H1 (cell line): ENCODE measurements around the gene TIMM22. TPM values are rescaled to one million over a fixed set of nuclear protein-coding genes. Genes with fewer than 3 reads are reported as not detected.

Source experiments
- CTCF ChIA-PET: fragments of 300-600 bp; sonication (Branson Sonifier 250); formaldehyde crosslinking; loops from one replicate; lab custom pipeline; 2021; ENCODE audit not compliant: partially characterized antibody; lab: Charles Lee
- POLR2A ChIA-PET: fragments of 300-600 bp; sonication (Branson Sonifier 250); formaldehyde crosslinking; loops from one replicate; lab custom pipeline; 2021; ENCODE audit warnings: inconsistent platforms; ENCODE audit not compliant: partially characterized antibody; lab: Charles Lee
- DNase-seq, 2 experiments: peaks; one replicate each; pipeline versions ENCODE4 v3.0.0 to v3.0.0-alpha.2; 2010 to 2022; ENCODE audit warnings: low spot score in 2 of 2, low read depth in 1 of 2, mixed read lengths in 1 of 2
- FAIRE-seq: peaks from 2 replicates; lab custom pipeline; 2011; peaks lifted over from hg19 to GRCh38; lab: Jason Lieb, UNC
- H2AFZ ChIP-seq: 2 replicates; pipeline ENCODE4 v1.8.1; 2012; ENCODE audit warnings: low read length, inconsistent platforms
- H2AK5ac ChIP-seq: 2 replicates; pipeline ENCODE4 v1.6.1; 2013; ENCODE audit warnings: low read depth, low read length
- H2BK120ac ChIP-seq: replicated peaks from 2 replicates; pipeline ENCODE3; 2013; ENCODE audit warnings: low read depth, low read length, inconsistent platforms
- H2BK12ac ChIP-seq: 2 replicates; pipeline ENCODE4 v1.6.1; 2013; ENCODE audit warnings: low read depth, low read length
- H2BK15ac ChIP-seq: 2 replicates; pipeline ENCODE4 v1.6.1; 2013; ENCODE audit warnings: low read length
- H2BK20ac ChIP-seq: 2 replicates; pipeline ENCODE4 v1.6.1; 2013; ENCODE audit warnings: low read length
- H2BK5ac ChIP-seq: 2 replicates; pipeline ENCODE4 v1.6.1; 2013; ENCODE audit warnings: low read depth, low read length
- H3K14ac ChIP-seq: 2 replicates; pipeline ENCODE4 v1.6.1; 2013; ENCODE audit warnings: inconsistent platforms; ENCODE audit not compliant: insufficient read length
- H3K18ac ChIP-seq: 2 replicates; pipeline ENCODE4 v1.6.1; 2013; ENCODE audit warnings: low read length; ENCODE audit errors: extremely low read depth
- H3K23ac ChIP-seq: 2 replicates; pipeline ENCODE4 v1.6.1; 2013; ENCODE audit warnings: inconsistent platforms; ENCODE audit not compliant: insufficient read length
- H3K23me2 ChIP-seq: 2 replicates; pipeline ENCODE4 v1.6.1; 2013; ENCODE audit warnings: low read depth, low read length
- H3K27ac ChIP-seq: 2 replicates; pipeline ENCODE4 v1.6.1; 2011; ENCODE audit warnings: low read depth, low read length, inconsistent platforms
- H3K27me3 ChIP-seq, 4 experiments: replicated peaks in 1 of 4; 1 replicate in 1 of 4; 2 replicates in 3 of 4; pipeline versions ENCODE4 v1.6.1 to v1.8.1; 2011 to 2013; ENCODE audit warnings: low read length in 3 of 4, mild to moderate bottlenecking in 3 of 4, inconsistent platforms in 2 of 4, mixed read lengths in 2 of 4, moderate library complexity in 1 of 4; ENCODE audit not compliant: control insufficient read depth in 3 of 4, insufficient read depth in 3 of 4; ENCODE audit errors: extremely low read depth in 1 of 4
- H3K36me3 ChIP-seq, 4 experiments: 2 replicates each; pipeline versions ENCODE4 v1.6.1 to v1.8.1; 2011 to 2013; ENCODE audit warnings: mild to moderate bottlenecking in 4 of 4, low read length in 3 of 4, moderate library complexity in 2 of 4, control low read depth in 1 of 4, inconsistent platforms in 1 of 4; ENCODE audit not compliant: insufficient read depth in 4 of 4, control insufficient read depth in 2 of 4
- H3K4ac ChIP-seq: replicated peaks from 2 replicates; pipeline ENCODE3; 2013; ENCODE audit warnings: low read length, low read depth, mixed read lengths, inconsistent platforms; ENCODE audit not compliant: insufficient read length
- H3K4me1 ChIP-seq, 4 experiments: replicated peaks in 1 of 4; 1 replicate in 1 of 4; 2 replicates in 3 of 4; pipeline versions ENCODE4 v1.6.1 to v1.8.1; 2011 to 2013; ENCODE audit warnings: low read length in 3 of 4, inconsistent platforms in 2 of 4, mixed read lengths in 1 of 4; ENCODE audit not compliant: insufficient read depth in 4 of 4, control insufficient read depth in 3 of 4
- H3K4me2 ChIP-seq, 2 experiments: 2 replicates each; pipeline versions ENCODE4 v1.6.1 to v1.8.1; 2011 to 2013; ENCODE audit warnings: low read depth in 2 of 2, low read length in 2 of 2, control low read depth in 1 of 2, inconsistent platforms in 1 of 2, mild to moderate bottlenecking in 1 of 2; ENCODE audit not compliant: insufficient read depth in 1 of 2
- H3K4me3 ChIP-seq, 4 experiments: fragments of 200-600, 300-600 bp in 1 of 4; sonication (generic), shearing (Covaris generic), sonication (Bioruptor Twin) in 1 of 4; 2 replicates each; pipeline versions ENCODE4 v1.5.1 to v1.8.1; 2011 to 2016; ENCODE audit warnings: low read length in 4 of 4, low read depth in 3 of 4, control low read depth in 2 of 4, inconsistent platforms in 2 of 4, mild to moderate bottlenecking in 2 of 4, mixed read lengths in 1 of 4, moderate library complexity in 1 of 4; ENCODE audit not compliant: insufficient read depth in 2 of 4; ENCODE audit errors: extremely low read depth in 1 of 4
- H3K56ac ChIP-seq: replicated peaks from 2 replicates; pipeline ENCODE3; 2013; ENCODE audit warnings: low read depth, mild to moderate bottlenecking, mixed read lengths, low read length, inconsistent platforms; ENCODE audit not compliant: insufficient read length
- H3K79me1 ChIP-seq: 2 replicates; pipeline ENCODE4 v1.6.1; 2013; ENCODE audit warnings: low read depth, low read length, control low read depth
- H3K79me2 ChIP-seq, 2 experiments: 2 replicates each; pipeline versions ENCODE4 v1.6.1 to v1.8.1; 2012 to 2013; ENCODE audit warnings: low read length in 2 of 2, mild to moderate bottlenecking in 2 of 2, inconsistent platforms in 1 of 2; ENCODE audit not compliant: insufficient read depth in 2 of 2, control insufficient read depth in 1 of 2
- H3K9ac ChIP-seq, 4 experiments: replicated peaks in 1 of 4; 1 replicate in 1 of 4; 2 replicates in 3 of 4; pipeline versions ENCODE4 v1.6.1 to v1.8.1; 2011 to 2013; ENCODE audit warnings: low read depth in 3 of 4, low read length in 3 of 4, control low read depth in 2 of 4, mild to moderate bottlenecking in 2 of 4, moderate library complexity in 2 of 4, inconsistent platforms in 1 of 4; ENCODE audit errors: extremely low read depth in 1 of 4
- H3K9me3 ChIP-seq, 2 experiments: 2 replicates each; pipeline versions ENCODE4 v1.6.1 to v1.8.1; 2012 to 2013; ENCODE audit warnings: mild to moderate bottlenecking in 2 of 2, moderate library complexity in 2 of 2, control low read depth in 1 of 2, inconsistent platforms in 1 of 2, low read depth in 1 of 2, low read length in 1 of 2, mixed read lengths in 1 of 2; ENCODE audit not compliant: insufficient read depth in 2 of 2
- H4K20me1 ChIP-seq, 2 experiments: replicated peaks in 1 of 2; 2 replicates each; pipeline versions ENCODE3 to v1.8.1; 2011 to 2013; ENCODE audit warnings: inconsistent platforms in 2 of 2, low read length in 2 of 2, mild to moderate bottlenecking in 1 of 2; ENCODE audit not compliant: insufficient read depth in 2 of 2, control insufficient read depth in 1 of 2
- H4K5ac ChIP-seq: 2 replicates; pipeline ENCODE4 v1.6.1; 2013; ENCODE audit warnings: low read length, low read depth, mixed read lengths, inconsistent platforms; ENCODE audit not compliant: insufficient read length
- H4K8ac ChIP-seq: 2 replicates; pipeline ENCODE4 v1.8.0; 2013; ENCODE audit warnings: mild to moderate bottlenecking, moderate library complexity, low read length, inconsistent platforms; ENCODE audit not compliant: insufficient read depth; ENCODE audit errors: extremely low read depth
- H4K91ac ChIP-seq: replicated peaks from 2 replicates; pipeline ENCODE3; 2013; ENCODE audit warnings: low read length, mixed read lengths, inconsistent platforms; ENCODE audit not compliant: insufficient read length
- CHD2 ChIP-seq: IDR thresholded peaks from 2 replicates; pipeline ENCODE4 v1.6.1; 2012; ENCODE audit warnings: low read length, improper control_type of control experiment
- EZH2 ChIP-seq: fragments of 200-600 bp; sonication (generic); IDR thresholded peaks from 2 replicates; pipeline ENCODE4 v1.7.1; 2012; ENCODE audit warnings: low read depth, mild to moderate bottlenecking, moderate library complexity, low read length, inconsistent platforms; ENCODE audit not compliant: severe bottlenecking
- FOSL1 ChIP-seq: IDR thresholded peaks from 2 replicates; pipeline ENCODE4 v1.6.1; 2011; ENCODE audit warnings: mild to moderate bottlenecking, low read depth, low read length, moderate library complexity; ENCODE audit not compliant: insufficient read depth
- KDM1A ChIP-seq: fragments of 200-600, 300-600 bp; sonication (generic); IDR thresholded peaks from 2 replicates; pipeline ENCODE4 v1.7.1; 2016; ENCODE audit warnings: mild to moderate bottlenecking, low read length, borderline replicate concordance
- KDM4A ChIP-seq: IDR thresholded peaks from one replicate; pipeline ENCODE4 v1.7.1; 2012; ENCODE audit warnings: low read depth, mild to moderate bottlenecking, moderate library complexity, low read length, inconsistent platforms; ENCODE audit not compliant: severe bottlenecking
- PHF8 ChIP-seq: fragments of 200-600 bp; sonication (generic); conservative IDR thresholded peaks from 2 replicates; pipeline ENCODE4 v1.7.1; 2012; ENCODE audit warnings: low read depth, mild to moderate bottlenecking, inconsistent platforms, low read length, moderate library complexity
- POU5F1 ChIP-seq: IDR thresholded peaks from 2 replicates; pipeline ENCODE4 v1.6.1; 2011; ENCODE audit warnings: low read depth, mild to moderate bottlenecking, low read length, moderate library complexity
- RFX5 ChIP-seq: IDR thresholded peaks from 2 replicates; pipeline ENCODE4 v1.6.1; 2011; ENCODE audit warnings: low read depth, low read length, improper control_type of control experiment, borderline replicate concordance
- SIRT6 ChIP-seq: IDR thresholded peaks from one replicate; pipeline ENCODE4 v1.7.1; 2012; ENCODE audit warnings: low read length, inconsistent platforms
- TCF12 ChIP-seq: IDR thresholded peaks from 2 replicates; pipeline ENCODE4 v1.6.1; 2011; ENCODE audit warnings: low read depth, mild to moderate bottlenecking, low read length
- TEAD4 ChIP-seq: IDR thresholded peaks from 2 replicates; pipeline ENCODE4 v1.6.1; 2012; ENCODE audit warnings: low read depth, low read length, inconsistent platforms, mixed read lengths
- WGBS, 2 experiments: shearing (Covaris generic) in 1 of 2; methylation state at CpG; one replicate each; pipeline versions ENCODE4 v1.1.6 to v1.1.7; 2013 to 2015; ENCODE audit warnings: low lambda C conversion rate in 2 of 2, mixed read lengths in 2 of 2, inconsistent platforms in 1 of 2, low coverage in 1 of 2, missing lambda C conversion rate in 1 of 2; ENCODE audit not compliant: insufficient replicate concordance in 2 of 2, insufficient coverage in 1 of 2, insufficient read length in 1 of 2; ENCODE audit errors: extremely low coverage in 1 of 2, missing lambda C conversion rate in 1 of 2; 5-methylcytosine and 5-hydroxymethylcytosine counted together
- polyA plus RNA-seq, 7 experiments: library from polyadenylated mRNA; depleted of rRNA in 3 of 7; stranded (reverse) in 5 of 7; unstranded in 2 of 7; fragments of >200 nt in 5 of 7; fragments of 200-250 nt in 2 of 7; gene quantifications; 1 replicate in 5 of 7; 2 replicates in 1 of 7; 4 replicates in 1 of 7; pipeline versions ENCODE4 v1.2.1 to v1.2.3, GENCODE V29; 2011 to 2013; ENCODE audit warnings: missing spikeins in 2 of 7, mixed read lengths in 2 of 7
- total RNA-seq: library from RNA; stranded (reverse); fragmentation: NEBNext Ultra II Directional; extraction: Animal tissue kit (Norgen Biotek cat#: 25700); gene quantifications from 2 replicates; pipeline ENCODE4 v1.2.1, GENCODE V29; 2021
- TF ChIP-seq, protein P1 (sequence below): IDR thresholded peaks from 2 replicates; pipeline ENCODE4 v1.6.1; 2012; ENCODE audit warnings: inconsistent platforms
- TF ChIP-seq, protein P2 (sequence below): IDR thresholded peaks from 2 replicates; pipeline ENCODE4 v1.6.1; 2011; ENCODE audit warnings: low read depth, mild to moderate bottlenecking, low read length; ENCODE audit not compliant: insufficient read depth

Gene TIMM22
- total and polyA plus RNA-seq, 2 of the 8 experiments (the other 6 are each of a cell fraction or from before 2014, with no cell fraction given), result 13.8 to 17.4 TPM

DNA sequence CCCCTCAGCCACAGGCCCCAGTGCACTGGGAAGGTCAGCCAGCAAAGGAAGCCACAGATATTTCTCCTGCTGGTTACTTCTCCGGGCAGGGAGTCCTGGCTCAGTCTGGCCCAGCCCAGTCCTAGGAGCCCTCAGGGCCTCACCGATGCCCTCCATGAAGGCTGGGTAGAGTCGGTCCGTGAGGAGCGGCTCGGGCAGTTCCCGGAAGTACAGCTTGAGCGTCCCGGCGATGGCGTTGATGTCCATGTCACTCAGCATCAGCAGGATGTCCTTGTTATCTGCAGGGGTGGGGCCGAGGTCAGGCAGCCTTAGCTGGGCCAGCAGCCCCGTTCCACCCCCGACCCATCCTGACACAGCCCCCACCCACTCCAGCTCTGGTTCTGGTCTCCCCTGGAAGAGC, 13.7 kb downstream of the TIMM22 start:
- 94% methylated on average over 14 of the region's 14 CpGs; no CpG with 5 or more reads in 1 of the 2 experiments for WGBS, 2 experiments
- Histone ChIP-seq H4K91ac (no peak overlapping the region), H3K4me1 (no peaks in the 10 kb centered on the region; a peak in 3 of 7 replicates), H3K27ac (no peak overlapping the region), H2BK20ac (no peak overlapping the region), H3K4ac (no peak overlapping the region), H3K4me2 (no peak overlapping the region), H2AFZ (no peak overlapping the region), H4K5ac (no peak overlapping the region), H2BK12ac (no peak overlapping the region), H4K8ac (no peak overlapping the region), H3K36me3 (peaks cover 0 to 8% (median 0%) of the 10 kb centered on the region in 4 experiments; a peak in 2 of 8 replicates), H2BK120ac (no peak overlapping the region), H2BK5ac (no peak overlapping the region), H3K23ac (no peak overlapping the region), H3K79me1 (no peaks in the 10 kb centered on the region), H3K18ac (no peak overlapping the region), H2BK15ac (no peak overlapping the region), H4K20me1 (peaks cover 0 to 3% of the 10 kb centered on the region in 2 experiments), H3K9me3 (no peaks in the 10 kb centered on the region), H3K9ac (no peak overlapping the region), H3K56ac (no peak overlapping the region), H3K79me2 (no peaks in the 10 kb centered on the region), H3K23me2 (no peaks in the 10 kb centered on the region), H3K14ac (no peak overlapping the region), H3K27me3 (no peaks in the 10 kb centered on the region), H2AK5ac (no peak overlapping the region), H3K4me3 (no peak overlapping the region)
- ChIA-PET POLR2A (interaction anchor here (1.0 kb wide), 1 partner anchor 33 kb away, joined by 3 read pairs; no protein-coding TSS in a partner anchor), CTCF (interaction anchor here (1.2 to 1.5 kb wide), 3 partner anchors 11 to 46 kb away, joined by 4 to 7 read pairs (median 6); no protein-coding TSS in a partner anchor)
- DNase-seq (no peak), FAIRE-seq (no peak)
- TF ChIP-seq CHD2 (no peak), KDM1A (no peak), TEAD4 (no peak), PHF8 (no peak), SIRT6 (no peak), FOSL1 (no peak), POU5F1 (no peak), EZH2 (no peak), TCF12 (no peak), RFX5 (no peak), KDM4A (no peak)
- TF ChIP-seq, protein P1, sequence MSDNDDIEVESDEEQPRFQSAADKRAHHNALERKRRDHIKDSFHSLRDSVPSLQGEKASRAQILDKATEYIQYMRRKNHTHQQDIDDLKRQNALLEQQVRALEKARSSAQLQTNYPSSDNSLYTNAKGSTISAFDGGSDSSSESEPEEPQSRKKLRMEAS, result no peak
- TF ChIP-seq, protein P2, sequence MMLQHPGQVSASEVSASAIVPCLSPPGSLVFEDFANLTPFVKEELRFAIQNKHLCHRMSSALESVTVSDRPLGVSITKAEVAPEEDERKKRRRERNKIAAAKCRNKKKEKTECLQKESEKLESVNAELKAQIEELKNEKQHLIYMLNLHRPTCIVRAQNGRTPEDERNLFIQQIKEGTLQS, result no peak
